Measurements from ENCODE around the gene PRRG4.

The PRRG4 gene

DNA sequence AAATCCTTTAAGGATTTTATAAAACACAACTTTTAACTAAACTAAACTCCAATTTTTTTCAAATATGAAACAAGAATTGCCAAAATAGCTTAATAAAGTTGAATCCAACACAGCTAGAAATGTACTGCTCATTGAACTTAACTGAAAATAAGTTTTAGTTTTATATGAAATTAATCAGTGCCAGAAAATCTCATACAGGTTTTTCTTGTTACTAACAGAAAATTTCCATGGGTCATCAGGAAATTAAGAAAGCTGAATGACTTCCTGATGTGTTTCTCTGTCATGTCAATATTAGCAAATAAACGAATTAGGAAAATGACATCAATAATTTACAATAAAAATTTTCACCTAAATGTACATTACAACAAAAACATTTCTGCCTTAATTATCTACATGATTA lies 38.8 kb upstream of the PRRG4 start:
- Histone ChIP-seq H3K4me3 (ENCODE audit: severe bottlenecking) (no peak overlapping the region), H3K36me3 (ENCODE audit: low read depth) (no peaks in the 10 kb centered on the region), H3K27ac (ENCODE audit: poor library complexity, severe bottlenecking) (no peak overlapping the region), H3K9me3 (ENCODE audit: severe bottlenecking) (no peaks in the 10 kb centered on the region), H3K4me1 (ENCODE audit: insufficient read depth, poor library complexity, severe bottlenecking) (no peaks in the 10 kb centered on the region), H3K27me3 (ENCODE audit: insufficient read depth, poor library complexity, severe bottlenecking) (peaks cover 1% of the 10 kb centered on the region)
- DNase-seq (ENCODE audit: low spot score): no peak
- no peak for ATAC-seq (ENCODE audit: low read depth)
- TF ChIP-seq, protein P1, sequence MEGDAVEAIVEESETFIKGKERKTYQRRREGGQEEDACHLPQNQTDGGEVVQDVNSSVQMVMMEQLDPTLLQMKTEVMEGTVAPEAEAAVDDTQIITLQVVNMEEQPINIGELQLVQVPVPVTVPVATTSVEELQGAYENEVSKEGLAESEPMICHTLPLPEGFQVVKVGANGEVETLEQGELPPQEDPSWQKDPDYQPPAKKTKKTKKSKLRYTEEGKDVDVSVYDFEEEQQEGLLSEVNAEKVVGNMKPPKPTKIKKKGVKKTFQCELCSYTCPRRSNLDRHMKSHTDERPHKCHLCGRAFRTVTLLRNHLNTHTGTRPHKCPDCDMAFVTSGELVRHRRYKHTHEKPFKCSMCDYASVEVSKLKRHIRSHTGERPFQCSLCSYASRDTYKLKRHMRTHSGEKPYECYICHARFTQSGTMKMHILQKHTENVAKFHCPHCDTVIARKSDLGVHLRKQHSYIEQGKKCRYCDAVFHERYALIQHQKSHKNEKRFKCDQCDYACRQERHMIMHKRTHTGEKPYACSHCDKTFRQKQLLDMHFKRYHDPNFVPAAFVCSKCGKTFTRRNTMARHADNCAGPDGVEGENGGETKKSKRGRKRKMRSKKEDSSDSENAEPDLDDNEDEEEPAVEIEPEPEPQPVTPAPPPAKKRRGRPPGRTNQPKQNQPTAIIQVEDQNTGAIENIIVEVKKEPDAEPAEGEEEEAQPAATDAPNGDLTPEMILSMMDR (IDR thresholded peaks at IDR 0.05; ENCODE audit: poor library complexity, severe bottlenecking): no peak

DNA sequence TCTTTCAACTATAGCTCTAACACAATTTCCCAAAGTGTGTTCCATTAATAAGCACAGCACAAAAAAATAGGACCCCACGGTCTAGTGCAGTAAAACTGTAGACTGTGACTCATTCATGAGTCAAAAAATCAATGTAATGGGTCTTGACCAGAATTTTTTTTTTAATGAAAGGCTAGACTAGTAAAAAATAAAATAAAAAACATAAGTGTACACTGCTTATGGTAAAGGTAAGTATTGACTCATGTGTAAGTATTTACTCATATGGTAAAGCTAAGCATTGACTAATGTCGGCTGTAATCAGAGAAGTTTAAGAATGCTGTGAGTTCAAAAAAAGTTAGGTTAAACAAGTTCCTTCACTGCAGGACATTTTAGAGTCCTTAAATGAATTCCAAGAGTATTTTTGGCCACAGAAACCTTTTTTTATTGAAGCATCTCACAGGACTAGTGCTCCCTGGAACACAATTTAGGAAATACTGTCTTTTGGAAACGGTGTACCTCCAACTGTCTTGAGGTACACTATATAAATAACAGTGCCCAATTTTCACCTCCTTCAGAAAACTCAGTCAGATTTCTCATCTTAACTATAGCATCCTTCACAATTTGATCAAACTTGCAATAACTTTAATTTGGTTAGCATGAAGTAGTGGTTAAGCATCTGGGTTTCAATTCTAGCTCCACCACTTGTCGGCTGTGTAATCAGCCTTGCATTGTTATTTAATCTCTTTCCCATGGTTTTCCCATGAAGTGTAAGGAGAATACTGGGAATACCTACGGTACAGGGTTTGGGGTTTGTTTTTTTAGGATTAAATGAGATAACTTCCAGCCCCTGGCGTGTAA lies 37.4 kb upstream of the PRRG4 start:
- Histone ChIP-seq H3K4me1 (ENCODE audit: insufficient read depth, poor library complexity, severe bottlenecking) (no peaks in the 10 kb centered on the region), H3K27me3 (ENCODE audit: insufficient read depth, poor library complexity, severe bottlenecking) (no peaks in the 10 kb centered on the region), H3K4me3 (ENCODE audit: severe bottlenecking) (no peak overlapping the region), H3K36me3 (ENCODE audit: low read depth) (no peaks in the 10 kb centered on the region), H3K27ac (ENCODE audit: poor library complexity, severe bottlenecking) (no peak overlapping the region), H3K9me3 (ENCODE audit: severe bottlenecking) (no peaks in the 10 kb centered on the region)
- ATAC-seq (ENCODE audit: low read depth) (peak; percentile 62), DNase-seq (ENCODE audit: low spot score) (no peak)
- TF ChIP-seq, protein P1 (IDR thresholded peaks at IDR 0.05; ENCODE audit: poor library complexity, severe bottlenecking): no peak

DNA sequence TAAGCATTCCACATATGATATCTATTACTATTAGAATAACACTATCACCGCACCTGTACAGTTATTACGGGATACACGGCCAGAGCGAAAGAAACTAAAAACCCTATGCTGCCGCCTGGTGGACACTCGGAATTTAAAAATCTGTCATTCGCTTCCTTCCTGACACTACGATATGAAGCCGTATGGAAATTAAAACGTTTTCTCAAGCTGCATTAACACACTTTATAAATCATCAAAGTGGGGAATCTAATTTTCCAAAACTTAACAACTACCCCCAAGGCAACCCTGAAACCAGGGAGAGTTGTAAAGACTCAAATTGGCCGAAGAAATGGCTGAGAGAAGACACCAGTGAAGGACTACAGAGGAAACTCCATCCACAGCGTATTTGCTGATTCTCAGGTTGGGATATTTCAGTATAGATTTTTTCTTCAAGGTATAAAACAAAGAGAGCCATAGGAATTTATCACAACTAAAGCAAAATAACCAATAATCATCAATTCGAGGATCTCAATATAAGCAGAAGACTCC lies 36.7 kb upstream of the PRRG4 start:
- DNase-seq (ENCODE audit: low spot score) (no peak), ATAC-seq (ENCODE audit: low read depth) (peak; percentile 77)
- H3K27ac ChIP-seq (ENCODE audit: poor library complexity, severe bottlenecking): no peak overlapping the region
- no peak overlapping the region for H3K4me3 ChIP-seq (ENCODE audit: severe bottlenecking)
- H3K4me1 ChIP-seq (ENCODE audit: insufficient read depth, poor library complexity, severe bottlenecking): no peaks in the 10 kb centered on the region
- TF ChIP-seq, protein P1 (IDR thresholded peaks at IDR 0.05; ENCODE audit: poor library complexity, severe bottlenecking): peak; percentile 92
- no peaks in the 10 kb centered on the region for H3K36me3 ChIP-seq (ENCODE audit: low read depth)
- H3K27me3 ChIP-seq (ENCODE audit: insufficient read depth, poor library complexity, severe bottlenecking): no peaks in the 10 kb centered on the region
- H3K9me3 ChIP-seq (ENCODE audit: severe bottlenecking): no peaks in the 10 kb centered on the region

DNA sequence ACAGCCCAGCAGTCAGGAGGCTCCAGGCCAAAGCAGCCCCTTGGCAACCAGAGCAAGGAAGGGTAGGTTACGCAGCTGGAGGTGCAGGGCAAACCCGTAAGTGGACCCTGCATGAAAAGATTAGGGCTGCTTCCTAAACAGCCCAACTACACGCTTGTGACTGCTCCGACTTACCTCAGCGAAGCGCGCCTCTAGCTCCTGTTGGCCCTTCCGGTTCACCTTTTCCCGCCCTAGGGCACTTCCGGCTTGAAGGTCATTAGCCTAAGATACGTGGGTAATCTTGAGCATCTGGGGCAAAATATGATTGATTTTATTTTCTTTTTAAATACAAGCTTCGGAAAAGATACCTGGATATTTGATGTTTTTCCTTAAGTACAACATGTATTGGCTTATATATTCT lies 35.3 kb upstream of the PRRG4 start, which contains the start of gene CCDC73:
CCDC73 (minus strand) TSS at position 224 of the 400 bp plus-strand sequence. CDS start 34,419 bp downstream, outside the sequence.
- H3K4me3 ChIP-seq (ENCODE audit: severe bottlenecking): no peak within 1 kb of the TSS
- DNase-seq (ENCODE audit: low spot score): no peak

More for the DNA sequence above, 35.3 kb upstream of the PRRG4 start, which contains the start of gene CCDC73:
- Histone ChIP-seq H3K9me3 (ENCODE audit: severe bottlenecking) (no peaks in the 10 kb centered on the region), H3K36me3 (ENCODE audit: low read depth) (no peaks in the 10 kb centered on the region), H3K27me3 (ENCODE audit: insufficient read depth, poor library complexity, severe bottlenecking) (no peaks in the 10 kb centered on the region), H3K4me1 (ENCODE audit: insufficient read depth, poor library complexity, severe bottlenecking) (no peaks in the 10 kb centered on the region), H3K27ac (ENCODE audit: poor library complexity, severe bottlenecking) (no peak within 1 kb of the TSS)
- TF ChIP-seq, protein P1 (IDR thresholded peaks at IDR 0.05; ENCODE audit: poor library complexity, severe bottlenecking): no peak
- ATAC-seq (ENCODE audit: low read depth): no peak
